GM18867 (cell line): Measurements from ENCODE around the gene STMN3.

ENCODE experiments used
- ATAC-seq: cut with Tn5 transposase; IDR thresholded peaks from one replicate; pipeline ENCODE4 v1.9.1; 2021; ENCODE audit warnings: mild to moderate bottlenecking, moderate library complexity; ENCODE audit not compliant: unreplicated experiment

The STMN3 gene

DNA sequence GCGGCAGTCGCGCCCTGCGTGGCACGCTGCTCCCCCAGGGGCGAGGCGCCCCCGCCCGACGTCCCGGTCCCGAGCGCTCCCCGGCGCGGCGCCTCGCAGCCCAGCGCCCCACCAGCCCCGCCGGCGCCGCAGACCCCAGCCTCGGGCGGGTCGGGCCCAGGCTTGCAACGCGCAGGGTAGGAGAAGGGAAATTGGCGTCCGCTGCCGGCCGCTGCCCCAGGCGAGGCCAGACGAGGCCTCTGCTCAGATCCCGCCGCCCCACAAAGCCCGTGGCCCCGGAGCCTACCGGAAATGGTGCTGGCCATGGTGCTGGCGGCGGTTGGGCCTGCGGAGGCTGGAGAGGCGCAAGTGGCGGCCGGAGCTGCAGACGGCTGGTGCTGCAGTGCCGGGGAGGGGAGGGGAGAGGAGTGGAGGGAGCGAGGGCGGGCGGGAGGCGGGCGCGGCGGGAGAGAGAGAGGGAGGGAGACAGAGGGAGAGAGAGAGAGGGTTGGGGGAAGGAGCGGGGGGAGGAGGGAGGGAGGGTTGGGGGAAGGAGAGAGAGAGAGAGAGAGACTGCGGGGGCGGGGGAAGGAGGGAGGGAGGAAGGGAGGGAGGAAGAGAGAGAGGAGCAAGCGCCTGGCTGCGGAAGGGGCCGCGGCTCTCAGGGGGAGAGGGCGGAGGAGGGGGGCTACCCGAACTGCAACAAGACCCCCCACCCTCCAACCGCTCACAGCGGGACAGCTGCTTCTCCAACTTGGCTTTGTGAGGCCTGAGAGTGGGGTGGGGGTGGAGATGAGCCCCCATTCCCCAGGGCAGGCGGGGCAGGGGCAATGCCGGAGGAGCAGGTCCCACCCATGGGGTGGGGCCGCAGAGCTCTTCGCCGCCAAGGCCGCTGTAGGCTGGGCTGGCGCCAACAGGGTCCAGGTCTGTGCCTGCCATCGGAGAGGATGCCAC lies at the start of gene STMN3:
TSS of gene STMN3 (minus strand) at position 384 of the 933 bp plus-strand sequence. CDS start at position 305, 79 bp downstream.
- no peak for ATAC-seq

- no peak for ATAC-seq
Measured at GRCh38 chr20:63702036-63702665, 48.9 kb upstream of the STMN3 start.

DNA sequence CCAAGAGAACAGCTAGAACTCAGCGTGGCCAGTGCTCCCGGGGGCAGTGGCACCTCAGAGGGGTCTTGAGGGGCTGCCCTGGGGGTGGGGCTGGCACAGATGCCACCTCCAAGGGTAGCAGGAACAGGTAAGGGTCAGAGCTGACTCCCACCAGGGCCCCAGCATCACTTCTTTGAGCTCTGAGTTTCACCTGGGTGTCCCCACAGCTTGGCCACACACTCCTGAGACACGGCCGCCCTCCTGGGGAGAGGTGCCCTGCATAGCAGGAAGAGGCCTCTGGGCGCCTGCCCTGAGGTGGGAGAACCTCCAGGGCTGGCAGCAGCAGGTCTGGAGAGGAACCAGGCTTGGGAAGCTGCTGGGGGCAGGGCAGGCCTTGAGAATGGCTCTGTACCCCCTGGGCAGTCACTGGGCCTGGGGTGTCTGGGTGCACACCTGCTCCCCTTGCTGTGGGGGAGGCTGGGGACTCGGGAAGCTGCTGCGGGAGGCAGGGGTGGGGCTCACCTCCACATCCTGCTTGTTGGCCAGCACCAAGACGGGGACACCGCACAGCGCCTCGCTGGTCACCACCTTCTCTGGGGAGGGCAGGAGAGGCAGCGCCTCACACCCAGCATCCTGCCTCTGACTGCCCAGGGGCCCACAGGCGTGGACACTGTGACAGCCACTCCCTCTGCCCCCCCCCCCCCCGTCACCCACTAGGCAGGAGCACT lies 48.3 kb upstream of the STMN3 start:
- no peak for ATAC-seq

GRCh38 chr20:63701051-63701328 lies 47.8 kb upstream of the STMN3 start:
- no peak for ATAC-seq

GRCh38 chr20:63700199-63701050 lies 47.2 kb upstream of the STMN3 start:
- no peak for ATAC-seq

DNA sequence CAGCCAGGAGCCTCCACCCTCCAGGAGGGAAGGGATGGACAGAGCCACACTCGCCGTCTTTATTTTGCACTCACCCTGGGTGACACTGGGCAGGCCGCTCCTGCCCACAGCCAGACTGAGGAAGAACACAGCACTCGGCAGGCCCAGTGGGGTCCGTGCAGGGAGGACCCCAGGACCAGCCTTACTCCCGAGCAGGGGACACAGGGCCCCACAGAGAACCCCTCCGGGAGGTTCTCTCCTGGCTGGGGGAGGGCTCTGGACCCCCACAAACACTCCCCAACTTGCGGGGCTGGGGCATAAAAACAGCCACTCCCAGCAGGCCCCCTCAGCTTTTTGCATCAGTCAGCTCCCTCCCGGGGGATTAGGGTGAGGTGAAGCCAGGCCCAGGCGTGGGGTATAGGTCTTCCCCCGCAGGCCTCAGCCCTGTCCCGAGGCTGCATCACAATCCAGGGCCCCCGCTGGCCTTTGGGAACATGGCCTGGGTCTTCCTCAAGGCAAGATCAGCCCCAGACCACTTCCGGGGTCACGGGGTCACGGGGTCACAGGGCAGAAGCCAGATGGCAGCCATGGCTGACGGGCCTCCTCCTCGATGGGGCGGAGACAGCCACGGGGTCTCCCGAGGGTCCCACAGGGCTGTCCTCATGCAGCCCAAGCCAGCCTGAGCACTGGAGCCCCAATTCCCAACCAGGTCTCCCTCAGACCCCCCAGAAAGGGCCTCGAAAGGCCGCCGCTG lies 46.4 kb upstream of the STMN3 start:
- no peak for ATAC-seq

GRCh38 chr20:63698739-63699465 lies 45.7 kb upstream of the STMN3 start:
- ATAC-seq, result no peak

GRCh38 chr20:63697868-63698545 lies 44.8 kb upstream of the STMN3 start:
- ATAC-seq, result no peak

- ATAC-seq, result no peak
Measured at GRCh38 chr20:63697357-63697867, 44.2 kb upstream of the STMN3 start.

GRCh38 chr20:63696628-63697356 lies 43.6 kb upstream of the STMN3 start, which contains the start of gene TNFRSF6B:
TSS of gene TNFRSF6B (plus strand) at chr20:63696652. CDS start at chr20:63696768, 116 bp downstream.
- ATAC-seq, result no peak

- ATAC-seq, result no peak
Measured at GRCh38 chr20:63696306-63696627, 43.0 kb upstream of the STMN3 start.

DNA sequence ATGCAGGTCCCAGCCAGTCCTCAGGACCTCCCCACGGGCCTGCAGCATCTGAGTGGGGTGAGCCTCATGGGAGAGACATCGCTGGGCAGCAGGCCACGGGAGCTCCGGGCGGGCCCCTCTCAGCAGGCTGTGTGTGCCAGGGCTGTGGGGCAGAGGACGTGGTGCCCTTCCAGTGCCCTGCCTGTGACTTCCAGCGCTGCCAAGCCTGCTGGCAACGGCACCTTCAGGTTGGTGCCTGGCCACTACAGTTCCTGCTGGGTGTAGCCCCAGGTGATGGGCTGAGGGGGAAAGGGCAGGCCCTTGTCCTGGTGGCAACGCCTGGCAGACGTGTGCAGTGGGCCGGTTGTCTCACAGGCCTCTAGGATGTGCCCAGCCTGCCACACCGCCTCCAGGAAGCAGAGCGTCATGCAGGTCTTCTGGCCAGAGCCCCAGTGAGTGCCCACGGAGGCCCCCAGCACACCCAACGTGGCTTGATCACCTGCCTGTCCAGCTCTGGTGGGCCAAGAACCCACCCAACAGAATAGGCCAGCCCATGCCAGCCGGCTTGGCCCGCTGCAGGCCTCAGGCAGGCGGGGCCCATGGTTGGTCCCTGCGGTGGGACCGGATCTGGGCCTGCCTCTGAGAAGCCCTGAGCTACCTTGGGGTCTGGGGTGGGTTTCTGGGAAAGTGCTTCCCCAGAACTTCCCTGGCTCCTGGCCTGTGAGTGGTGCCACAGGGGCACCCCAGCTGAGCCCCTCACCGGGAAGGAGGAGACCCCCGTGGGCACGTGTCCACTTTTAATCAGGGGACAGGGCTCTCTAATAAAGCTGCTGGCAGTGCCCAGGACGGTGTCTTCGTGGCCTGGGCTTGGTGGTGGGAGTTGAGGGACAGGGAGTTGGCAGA lies 42.4 kb upstream of the STMN3 start:
- no peak for ATAC-seq

DNA sequence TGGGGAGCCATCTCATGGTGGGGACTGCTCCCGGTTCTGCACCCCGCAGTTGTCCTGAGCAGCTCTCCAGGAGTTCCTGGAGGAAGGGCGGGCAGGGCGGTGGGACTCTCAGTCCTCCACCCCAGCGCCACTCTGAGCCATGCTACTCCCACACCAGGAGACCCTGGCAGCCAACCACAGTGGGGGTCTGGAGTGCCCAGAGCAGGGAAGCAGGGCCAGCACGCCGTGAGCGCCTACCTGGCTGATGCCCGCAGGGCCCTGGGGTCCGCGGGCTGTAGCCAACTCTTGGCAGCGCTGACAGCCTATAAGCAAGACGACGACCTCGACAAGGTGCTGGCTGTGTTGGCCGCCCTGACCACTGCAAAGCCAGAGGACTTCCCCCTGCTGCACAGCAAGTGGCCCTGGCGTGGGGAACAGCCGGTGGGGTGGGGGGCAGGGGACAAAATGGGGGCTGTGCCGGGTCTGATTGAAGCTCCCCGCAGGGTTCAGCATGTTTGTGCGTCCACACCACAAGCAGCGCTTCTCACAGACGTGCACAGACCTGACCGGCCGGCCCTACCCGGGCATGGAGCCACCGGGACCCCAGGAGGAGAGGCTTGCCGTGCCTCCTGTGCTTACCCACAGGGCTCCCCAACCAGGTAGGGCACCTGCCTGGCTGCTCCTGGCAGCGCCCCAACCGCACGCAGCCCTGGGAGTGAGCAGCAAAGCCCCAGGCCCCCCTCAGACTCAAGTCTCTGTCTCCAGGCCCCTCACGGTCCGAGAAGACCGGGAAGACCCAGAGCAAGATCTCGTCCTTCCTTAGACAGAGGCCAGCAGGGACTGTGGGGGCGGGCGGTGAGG lies 41.6 kb upstream of the STMN3 start:
- no peak for ATAC-seq

DNA sequence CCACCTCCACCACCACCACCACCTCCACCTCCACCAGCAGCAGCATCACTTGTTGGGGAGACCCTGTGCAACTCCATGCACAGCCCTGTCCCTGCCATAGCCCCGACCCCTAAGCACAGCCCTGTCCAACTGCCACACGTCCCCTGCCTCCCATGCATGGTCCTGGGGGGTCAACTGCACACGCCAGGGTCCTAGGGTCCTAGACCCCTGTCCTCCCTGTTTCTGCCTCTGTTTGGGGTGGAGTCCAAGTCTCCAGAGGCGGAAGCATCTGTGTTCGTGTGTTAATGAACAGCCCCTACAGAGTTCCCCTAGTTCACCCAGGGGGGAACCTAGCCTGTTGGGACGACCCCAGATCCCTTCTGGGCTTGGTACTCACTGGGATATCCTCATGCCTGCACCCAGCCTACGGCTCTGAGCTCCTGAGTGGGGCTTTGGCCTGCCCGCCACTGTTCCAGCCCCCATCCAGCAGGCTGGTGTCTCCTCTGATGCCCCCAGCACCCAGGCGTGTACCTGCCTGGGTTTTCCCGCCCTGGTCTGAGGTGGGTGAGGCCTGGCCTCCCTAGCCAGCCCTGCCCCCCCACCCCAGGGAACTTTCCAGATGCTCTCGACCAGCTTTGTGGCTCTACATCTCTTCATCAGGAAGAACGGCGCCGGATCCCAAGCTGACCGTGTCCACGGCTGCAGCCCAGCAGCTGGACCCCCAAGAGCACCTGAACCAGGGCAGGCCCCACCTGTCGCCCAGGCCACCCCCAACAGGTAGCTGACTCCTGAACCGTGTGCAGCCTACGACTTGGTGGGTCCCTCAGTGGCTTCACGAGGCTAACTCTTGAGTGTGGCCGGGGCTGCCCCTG lies 40.7 kb upstream of the STMN3 start:
- no peak for ATAC-seq

DNA sequence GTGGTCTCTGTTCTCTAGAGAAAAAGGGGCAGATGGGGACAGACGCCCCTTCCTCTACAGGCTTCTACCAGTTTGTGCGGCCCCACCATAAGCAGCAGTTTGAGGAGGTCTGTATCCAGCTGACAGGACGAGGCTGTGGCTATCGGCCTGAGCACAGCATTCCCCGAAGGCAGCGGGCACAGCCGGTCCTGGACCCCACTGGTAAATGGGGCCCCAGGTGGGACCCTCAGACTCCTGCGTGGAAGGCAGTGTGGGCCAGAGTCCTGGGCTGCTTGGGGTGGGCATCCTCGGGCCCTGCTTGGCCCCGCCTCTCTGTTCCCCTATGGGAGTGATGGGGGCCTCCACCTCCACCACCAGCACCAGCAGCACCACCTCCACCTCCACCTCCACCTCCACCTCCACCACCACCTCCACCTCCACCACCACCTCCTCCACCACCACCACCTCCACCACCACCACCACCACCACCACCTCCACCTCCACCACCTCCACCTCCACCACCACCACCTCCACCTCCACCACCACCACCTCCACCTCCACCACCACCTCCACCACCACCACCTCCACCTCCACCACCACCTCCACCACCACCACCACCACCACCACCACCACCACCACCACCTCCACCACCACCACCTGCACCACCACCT lies 40.0 kb upstream of the STMN3 start:
- no peak for ATAC-seq
